HTERT RPE-1 (cell line): ENCODE data around the gene ABL2.
"Not testable (repeated sequence)": the region's sequence is repeated elsewhere in the genome, so short reads cannot be mapped to it uniquely, and the experiment has no call there.

Experiments
- in situ Hi-C: fragments of 300-500 bp; cut with MboI; formaldehyde crosslinking; loops from 4 replicates; pipeline ENCODE4 v1.14.3; 2020; ENCODE audit warnings: low sequenced_read_pairs

ABL2 gene

DNA sequence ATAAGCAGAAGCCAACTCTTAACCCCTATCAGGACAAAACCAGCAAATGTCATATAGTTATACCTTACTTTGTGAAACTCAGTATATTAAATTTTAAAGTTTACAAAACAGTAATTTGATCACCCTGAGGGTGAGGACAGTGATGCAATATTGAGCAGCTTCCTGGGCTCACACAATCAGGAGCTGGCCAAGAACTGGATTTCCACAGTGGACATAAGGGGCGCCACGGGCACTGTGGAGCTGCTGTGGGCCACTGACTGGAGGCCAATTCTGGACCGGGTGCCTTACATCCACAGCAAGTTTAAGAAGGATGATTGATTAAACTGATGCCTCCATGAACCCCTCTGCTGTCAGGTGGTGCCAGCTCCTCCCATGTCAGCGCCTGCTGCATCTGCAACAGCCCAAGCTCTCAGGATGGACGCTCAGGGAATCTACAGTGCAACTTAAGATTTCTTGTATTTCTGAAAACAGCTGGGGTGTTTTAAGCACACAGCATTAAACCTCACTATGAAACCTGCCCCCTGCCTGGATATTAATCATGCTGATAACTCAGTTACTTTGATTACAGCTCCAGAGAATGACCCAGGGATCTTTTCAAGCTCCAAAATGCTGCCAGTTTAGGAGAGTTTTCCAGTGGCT is 91.7 kb downstream of the ABL2 start:
- in situ Hi-C loops: no loop called here

DNA sequence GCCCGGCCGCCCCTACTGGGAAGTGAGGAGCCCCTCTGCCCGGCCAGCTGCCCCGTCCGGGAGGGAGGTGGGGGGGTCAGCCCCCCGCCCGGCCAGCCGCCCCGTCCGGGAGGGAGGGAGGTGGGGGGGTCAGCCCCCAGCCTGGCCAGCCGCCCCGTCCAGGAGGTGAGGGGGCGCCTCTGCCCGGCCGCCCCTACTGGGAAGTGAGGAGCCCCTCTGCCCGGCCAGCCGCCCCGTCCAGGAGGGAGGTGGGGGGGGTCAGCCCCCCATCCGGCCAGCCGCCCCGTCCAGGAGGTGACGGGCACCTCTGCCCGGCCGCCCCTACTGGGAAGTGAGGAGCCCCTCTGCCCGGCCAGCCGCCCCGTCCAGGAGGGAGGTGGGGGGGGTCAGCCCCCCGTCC is 93.8 kb downstream of the ABL2 start:
- in situ Hi-C loops: not testable (repeated sequence)

DNA sequence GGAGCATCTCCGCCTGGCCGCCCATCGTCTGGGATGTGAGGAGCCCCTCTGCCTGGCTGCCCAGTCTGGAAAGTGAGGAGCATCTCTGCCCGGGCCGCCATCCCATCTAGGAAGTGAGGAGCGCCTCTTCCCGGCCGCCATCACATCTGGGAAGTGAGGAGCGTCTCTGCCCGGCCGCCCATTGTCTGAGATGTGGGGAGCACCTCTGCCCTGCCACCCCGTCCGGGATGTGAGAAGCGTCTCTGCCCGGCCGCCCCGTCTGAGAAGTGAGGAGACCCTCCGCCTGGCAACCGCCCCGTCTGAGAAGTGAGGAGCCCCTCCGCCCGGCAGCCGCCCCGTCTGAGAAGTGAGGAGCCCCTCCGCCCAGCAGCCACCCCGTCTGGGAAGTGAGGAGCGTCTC is 94.3 kb downstream of the ABL2 start:
- in situ Hi-C loops: not testable (repeated sequence)

DNA sequence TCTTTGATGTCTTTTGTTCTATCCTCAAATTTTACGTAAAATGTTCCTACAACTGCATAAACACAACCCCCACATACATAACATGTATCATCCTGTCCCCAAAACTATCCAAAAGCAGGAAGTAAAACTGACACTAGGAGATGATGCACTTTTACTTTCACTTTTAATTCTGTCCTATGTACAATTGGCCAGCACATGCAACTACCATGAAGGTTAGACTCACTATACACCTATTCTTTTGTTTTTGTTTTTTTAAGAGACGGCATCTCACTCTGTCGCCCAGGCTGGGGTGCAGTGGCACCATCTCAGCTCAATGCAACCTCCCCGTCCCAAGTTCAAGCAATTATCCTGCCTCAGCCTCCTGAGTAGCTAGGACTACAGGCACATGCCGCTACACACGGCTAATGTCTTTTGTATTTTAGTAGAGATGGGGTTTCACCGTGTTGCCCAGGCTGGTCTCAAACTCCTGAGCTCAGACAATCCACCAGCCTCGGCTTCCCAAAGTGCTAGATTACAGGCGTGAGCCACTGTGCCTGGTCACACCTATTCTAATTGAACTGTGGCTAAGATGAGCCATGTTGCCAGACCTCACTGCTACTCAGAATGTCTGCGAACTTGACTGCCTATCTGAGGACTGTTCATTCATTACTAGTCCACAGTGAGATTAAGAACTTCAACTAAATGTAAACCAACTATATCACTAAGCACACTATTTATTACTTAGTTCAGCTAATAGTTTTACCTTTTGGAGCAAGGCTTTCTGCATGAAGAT is 99.6 kb downstream of the ABL2 start:
- in situ Hi-C loops: no loop called here

DNA sequence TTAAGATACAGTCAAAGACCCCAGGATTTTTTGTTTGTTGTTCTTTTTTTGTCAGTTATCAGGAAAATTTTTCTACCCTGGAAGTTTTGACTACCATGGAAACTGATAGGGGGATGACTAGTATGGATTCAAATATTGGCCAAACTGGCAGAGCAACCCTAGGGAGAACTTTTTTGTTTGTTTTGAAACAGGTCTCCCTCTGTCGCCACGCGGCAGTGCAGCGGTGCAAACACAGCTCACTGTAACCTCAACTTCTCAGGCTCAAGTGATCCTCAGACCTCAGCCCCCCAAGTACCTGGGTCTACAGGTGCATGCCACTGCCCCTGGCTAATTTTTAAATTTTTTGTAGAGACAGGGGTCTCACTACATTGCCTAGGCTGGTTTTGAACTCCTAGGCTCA is 101.0 kb downstream of the ABL2 start:
- in situ Hi-C loops: no loop called here

DNA sequence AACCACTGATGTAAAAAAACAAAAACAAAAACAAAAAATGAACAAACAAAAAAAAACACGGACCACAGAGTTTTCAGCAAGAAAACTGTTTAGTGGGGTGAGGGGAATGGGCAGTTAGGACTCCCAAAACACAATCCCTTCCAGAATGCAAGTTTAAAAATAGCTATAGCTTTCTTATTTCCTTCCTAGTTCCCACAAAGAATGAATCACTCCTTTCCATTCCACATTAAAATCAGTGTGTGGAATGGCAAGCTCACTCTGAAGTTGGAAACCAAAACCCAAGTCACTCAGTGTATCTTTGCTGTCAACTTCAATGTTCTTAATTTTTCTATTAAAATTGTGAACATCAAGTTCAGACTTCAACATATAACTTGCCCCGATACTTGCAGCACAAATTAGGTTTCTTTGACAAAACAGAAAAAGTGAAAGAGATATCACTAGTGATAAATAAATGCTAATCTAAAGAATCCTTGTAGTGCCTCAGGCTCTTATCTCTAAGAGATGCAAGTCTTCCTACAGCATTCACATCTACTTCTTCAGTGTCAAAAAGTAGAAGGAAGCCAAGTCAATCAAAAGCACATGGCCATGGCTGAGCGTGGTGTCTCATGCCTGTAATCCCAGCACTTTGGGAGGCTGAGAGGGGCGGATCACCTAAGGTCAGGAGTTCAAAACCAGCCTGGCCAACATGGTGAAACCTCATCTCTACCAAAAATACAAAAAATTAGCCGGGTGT is 102.1 kb downstream of the ABL2 start:
- in situ Hi-C loops: no loop called here

DNA sequence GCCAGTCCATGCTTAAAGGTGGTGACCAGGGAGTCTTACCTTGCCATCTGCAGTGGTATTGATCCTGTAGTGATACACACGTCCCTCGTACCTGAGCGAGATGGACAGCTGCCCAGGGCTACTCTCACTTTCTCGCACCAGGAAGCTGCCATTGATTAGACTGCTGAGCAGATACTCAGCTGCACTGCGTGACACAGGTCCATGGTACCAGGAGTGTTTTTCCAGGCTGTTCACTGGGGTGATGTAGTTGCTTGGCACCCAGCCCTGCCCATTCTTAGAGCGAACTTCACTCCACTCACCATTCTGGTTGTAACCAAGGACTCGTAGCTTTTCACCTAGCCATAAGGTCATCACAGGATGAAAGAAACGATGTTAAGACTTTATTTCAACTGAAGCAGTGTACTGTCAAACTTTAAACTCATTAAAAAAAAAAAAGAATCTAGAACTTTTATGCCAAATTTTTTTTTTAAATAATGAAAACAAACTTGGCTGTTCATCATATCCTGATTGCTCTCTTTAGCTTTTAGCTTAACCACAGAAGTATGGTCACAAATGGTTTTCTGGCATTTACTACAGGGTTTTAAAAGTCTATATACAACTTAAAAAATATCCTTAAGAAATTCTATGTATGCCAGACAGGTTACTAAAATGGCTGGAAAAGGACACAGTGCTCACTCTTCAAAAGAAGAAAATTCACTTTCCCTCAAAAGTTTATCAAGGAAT is 103.0 kb downstream of the ABL2 start:
- in situ Hi-C loops: no loop called here

DNA sequence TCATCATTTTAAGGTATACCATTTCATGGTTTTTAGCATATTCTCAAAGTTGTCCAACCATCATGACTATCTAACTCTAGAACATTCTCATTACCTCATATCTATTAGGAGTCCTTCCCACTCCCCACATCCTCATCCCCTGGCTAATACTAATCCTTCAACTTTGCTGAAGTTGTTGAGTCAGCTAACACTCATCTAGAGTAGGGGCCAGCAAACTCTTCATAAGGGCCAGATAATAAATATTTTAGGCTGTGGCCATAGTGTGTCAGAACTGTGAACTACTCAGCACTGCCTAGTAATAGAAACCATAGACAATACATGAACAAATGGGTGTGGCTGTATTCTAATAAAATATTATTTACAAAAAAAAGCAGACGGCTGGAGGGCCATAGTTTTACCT is 104.6 kb downstream of the ABL2 start:
- in situ Hi-C loops: no loop called here

DNA sequence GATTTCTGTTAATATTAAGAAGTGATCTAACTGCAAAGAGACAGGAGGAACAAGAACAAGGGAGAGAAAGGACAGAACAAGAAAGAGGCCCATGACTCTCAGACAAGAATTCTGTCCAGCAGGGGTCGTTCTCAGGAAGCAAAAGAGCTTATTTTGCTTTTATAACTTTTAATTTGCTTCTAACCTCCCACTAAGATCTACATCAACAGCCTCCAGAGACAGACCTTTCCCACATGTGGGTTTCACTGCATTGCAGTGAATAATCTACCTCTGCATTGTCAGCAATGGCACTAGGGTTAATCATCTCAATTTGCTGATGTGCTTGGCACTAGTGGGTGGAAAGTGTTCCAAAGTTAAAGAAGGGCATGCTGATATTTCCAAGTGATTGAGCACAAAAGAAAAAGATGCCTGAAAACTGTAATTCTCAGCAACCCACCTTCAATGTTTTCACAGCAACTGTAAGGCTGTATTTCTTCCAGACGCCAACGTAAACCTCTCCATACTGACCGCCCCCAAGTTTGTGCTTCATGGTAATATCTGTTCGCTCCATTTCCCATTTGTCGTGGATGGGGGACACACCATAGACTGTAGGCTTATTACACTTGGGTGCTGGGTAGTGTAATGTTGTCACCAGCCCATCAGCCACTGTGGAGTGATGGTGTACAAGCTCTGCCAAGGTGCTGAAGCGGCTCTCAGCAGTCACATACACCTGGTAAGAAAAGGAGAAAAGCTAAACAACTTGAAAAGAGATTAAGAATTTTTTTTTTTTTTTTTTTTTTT is 108.1 kb downstream of the ABL2 start:
- in situ Hi-C loops: no loop called here

DNA sequence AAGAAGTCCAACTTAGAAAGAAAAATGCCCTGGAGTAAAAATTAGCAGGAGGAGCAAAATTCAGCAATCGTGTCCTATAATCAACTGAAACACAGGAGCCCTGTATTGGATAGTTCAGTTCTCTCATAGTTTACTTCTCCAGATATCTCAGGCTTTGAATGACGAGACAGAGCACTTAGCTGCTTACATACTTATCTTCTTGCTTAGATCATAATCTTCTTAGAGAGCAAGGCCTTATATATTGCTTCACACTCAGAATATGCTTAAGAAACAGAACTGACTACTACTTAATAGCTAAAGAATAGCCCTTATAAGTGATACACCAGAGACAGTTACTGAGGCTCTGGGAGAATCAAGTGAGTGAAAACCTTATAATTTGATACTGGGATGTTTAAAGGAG is 108.7 kb downstream of the ABL2 start:
- in situ Hi-C loops: no loop called here

DNA sequence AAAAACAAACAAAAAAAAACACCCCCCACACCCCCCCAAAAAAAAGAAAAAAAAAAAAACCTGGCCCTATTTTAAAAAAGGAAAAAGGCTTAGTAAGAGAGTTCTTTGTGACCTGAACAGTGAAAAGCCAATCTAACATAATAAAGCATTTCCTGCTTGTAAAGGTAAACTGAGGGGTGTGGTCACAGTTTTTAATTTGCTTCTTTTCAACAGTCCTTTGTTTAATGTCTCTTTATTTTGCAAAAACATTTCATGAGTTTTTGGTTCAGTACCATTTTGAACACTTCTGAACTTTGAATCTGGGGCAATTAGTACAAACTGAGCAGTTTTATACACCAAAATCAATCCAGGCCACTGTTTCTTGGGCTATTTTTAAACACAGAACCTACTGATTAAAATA is 110.0 kb downstream of the ABL2 start:
- in situ Hi-C loops: no loop called here

DNA sequence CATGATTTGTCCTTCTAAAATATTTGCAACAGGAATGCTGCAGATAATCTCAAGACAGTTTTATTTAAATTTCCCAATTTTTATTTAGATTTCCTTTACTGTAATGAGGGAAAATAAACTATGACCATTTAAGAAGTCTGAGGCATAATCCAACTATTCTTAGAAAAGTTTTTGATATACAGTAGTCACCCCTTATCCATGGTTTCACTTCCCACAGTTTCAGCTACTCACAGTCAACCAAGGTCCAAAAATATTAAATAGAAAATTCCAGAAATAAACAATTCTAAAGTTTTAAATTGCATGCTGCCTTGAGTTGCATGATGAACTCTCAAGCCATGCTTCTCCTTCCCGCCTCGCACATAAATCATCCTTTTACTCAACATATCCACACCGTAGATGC is 114.3 kb downstream of the ABL2 start:
- in situ Hi-C loops: no loop called here

DNA sequence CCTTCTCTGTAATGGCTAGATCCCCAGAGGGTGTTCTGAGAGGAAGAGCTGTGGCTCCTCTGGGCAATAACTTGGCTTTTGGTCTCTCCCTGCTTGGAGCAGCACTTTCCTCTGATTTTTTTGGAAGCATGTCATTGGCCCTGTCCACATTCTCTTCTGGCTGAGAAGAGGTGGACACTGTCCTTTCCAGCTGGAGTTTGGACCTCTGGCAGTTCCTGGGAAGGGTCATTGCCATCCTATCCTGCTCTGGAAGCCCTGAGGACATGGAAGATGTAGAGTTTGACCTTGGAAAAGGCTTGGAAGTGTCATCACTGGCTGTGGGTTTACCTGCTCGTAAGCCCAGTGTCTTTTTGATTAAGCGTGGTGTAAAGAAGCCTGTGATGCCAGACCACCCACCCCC is 120.8 kb downstream of the ABL2 start:
- in situ Hi-C loops: no loop called here

DNA sequence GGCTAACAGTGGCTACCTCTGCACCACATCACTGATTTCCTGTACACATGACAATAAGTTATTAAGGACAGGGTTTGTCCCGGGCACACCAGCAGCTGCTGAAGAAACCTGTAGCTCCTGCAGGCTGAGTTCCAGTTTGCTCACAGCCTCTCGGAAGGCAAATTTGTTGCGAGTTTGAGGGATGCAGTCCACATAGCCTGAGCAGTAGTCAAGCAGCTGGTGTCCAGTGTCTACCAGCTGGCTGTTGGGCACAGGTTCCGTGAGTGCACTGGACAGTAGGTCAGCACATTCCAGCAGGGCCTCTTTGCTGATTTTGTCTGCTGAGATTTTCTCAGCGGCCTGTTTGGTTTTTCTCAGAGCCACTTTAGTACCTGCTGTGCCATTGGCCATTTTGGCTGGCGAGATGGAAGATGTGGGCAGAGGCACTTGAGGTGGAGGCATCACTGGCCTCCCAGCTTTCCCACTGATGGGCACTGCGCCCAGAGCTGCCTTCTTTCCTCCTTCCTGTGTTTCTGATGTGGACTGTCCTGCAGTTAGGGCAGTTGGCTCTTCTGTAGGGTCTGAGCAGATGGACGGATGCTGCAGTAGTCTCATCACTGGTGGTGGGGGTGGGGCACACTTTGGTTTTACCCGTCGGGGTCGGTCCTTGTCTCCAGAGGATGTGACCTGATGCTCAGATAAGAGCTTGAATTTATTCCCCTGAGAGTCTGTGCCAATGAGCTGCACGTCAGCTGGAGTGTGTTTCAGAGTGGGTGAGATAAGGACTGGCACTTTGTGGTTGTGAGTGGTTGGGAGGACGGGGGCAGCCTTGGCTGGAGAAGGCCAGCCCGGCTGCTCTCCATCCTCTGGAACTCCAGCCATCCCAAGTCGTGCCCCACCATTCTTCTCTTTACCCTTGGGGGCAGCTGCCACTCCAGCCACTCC is 121.5 kb downstream of the ABL2 start:
- in situ Hi-C loops: no loop called here

DNA sequence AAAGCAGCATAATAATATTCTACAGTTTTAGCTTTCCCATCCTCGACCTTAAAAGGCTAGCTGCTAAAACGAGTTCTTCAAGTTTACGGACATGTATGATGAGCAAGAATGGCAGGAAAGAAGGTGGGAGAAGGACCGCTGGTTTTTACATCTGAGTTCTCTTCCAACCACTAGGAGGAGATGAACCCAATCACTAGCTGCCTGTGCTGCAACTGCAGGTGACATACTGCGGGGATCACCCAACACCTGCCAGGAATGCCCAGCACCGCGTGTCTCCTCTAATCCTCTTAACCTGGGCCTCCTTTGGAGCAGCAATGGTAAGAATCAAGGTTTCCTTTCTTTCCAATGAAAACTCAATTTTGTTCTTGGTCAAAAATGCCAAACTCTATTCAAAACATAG is 124.1 kb downstream of the ABL2 start:
- in situ Hi-C loops: no loop called here

DNA sequence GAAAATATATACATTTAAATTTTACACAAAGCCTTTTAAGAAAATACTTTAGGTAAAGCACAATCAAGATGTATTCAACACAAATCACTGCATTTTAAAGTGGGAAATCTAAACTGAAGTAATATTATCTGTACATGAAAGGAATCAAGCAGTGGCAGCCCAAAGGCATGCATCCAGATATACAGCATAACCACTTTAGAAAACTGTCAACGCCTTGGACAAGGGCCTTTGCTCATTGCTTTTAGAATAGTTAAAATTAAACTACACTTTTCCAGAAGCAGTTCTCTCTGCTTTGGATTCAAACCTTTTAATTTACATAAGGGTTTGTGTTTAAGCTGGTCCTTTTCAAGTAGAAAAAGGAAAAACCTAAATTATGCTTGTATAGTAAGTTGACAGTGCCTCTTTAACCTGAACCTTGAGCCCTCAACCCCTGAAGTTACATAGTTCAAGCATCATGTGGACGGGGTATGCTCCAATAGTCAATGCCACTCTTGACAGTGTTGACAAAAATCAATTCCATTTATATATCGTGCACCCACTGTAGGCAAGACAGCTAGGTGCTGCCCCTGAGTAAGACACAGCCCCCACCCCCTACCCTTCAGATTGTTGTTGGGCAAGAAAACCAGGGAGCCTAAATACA is 124.7 kb downstream of the ABL2 start:
- in situ Hi-C loops: no loop called here

DNA sequence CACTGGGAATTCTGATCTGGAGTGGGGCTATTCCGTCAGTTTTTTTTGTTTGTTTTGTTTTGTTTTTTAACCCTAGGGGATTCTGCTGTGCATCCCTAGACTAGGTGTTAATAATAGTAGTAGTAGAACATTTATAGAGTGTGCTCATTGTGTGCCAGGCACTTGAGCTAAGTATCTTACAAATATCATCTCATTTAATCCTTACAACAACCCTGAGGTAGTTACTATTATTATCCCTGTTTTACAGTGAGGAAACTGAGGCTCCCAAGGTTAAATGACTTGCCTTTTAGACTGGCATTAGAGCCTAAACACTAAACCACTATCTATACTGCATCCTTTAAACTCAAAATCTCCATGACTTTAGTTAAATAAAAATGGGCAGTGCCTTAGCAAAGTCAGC is 125.5 kb downstream of the ABL2 start:
- in situ Hi-C loops: no loop called here

DNA sequence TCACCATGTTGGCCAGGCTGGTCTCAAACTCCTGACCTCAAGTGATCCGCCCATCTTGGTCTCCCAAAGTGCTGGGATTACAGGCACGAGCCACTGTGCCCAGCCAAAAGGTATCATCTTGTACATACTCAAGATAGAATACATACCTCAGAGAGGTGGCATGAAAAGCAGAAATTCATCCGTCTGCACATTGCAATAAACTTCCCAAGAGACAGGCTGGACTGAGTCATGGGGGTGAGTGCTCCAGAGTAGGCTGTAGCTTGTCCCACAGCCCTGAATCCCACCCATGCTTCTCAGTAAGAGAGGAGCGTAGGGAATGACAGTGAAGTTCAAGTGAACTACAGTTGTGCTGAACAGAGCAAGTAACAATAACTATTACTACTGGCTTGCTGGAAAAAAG is 127.9 kb downstream of the ABL2 start:
- in situ Hi-C loops: no loop called here

DNA sequence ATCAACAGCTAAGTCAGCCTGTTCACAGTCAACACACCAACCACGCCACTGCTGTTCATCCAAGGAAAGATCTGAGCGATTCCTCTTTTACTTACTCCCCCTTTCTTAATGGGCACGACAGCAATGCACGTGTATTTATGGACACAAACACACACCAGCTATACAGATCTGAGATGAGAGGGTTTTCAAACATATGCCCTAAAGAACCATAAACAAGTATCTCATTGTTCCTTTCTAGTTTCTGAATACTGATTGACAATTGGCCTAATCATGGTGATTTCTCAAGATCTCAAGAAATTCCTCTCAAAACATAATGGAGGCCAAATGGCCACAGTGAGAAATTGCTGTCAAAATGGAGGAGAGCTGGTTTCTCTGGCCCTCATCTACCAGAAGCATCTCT is 129.6 kb downstream of the ABL2 start:
- in situ Hi-C loops: no loop called here
